Hematopoietic multipotent progenitor cell treated with erythropoietin and hydrocortisone succinate and interleukin-3 and kit ligand, for 15 days (in vitro differentiated cells): Measurements from ENCODE around the gene CLCN3.
"Not testable (repeated sequence)": the region's sequence is repeated elsewhere in the genome, so short reads cannot be mapped to it uniquely, and the experiment has no call there.

Source experiments
- DNase-seq: peaks from one replicate; pipeline ENCODE4 v3.0.0-alpha.2; 2015; ENCODE audit warnings: low spot score

CLCN3 gene

GRCh38 chr4:169618286-169618685, 2.1 kb upstream of the CLCN3 start:
- DNase-seq, result no peak

- no peak for DNase-seq
Measured at GRCh38 chr4:169618986-169619385, 1.4 kb upstream of the CLCN3 start.

- peak; percentile 81 for DNase-seq
Measured at GRCh38 chr4:169619518-169619957, 840 bp upstream of the CLCN3 start.

- peak; percentile 66 for DNase-seq
Measured at GRCh38 chr4:169620880-169621248, 486 bp downstream of the CLCN3 start.

GRCh38 chr4:169621731-169622492, 1.5 kb downstream of the CLCN3 start:
- DNase-seq, result peak; percentile 68

- DNase-seq, result peak; percentile 36
Measured at GRCh38 chr4:169622566-169622965, 2.2 kb downstream of the CLCN3 start.

- DNase-seq, result not testable (repeated sequence)
Measured at GRCh38 chr4:169624012-169624411, 3.6 kb downstream of the CLCN3 start.

- no peak for DNase-seq
Measured at GRCh38 chr4:169625886-169626285, 5.5 kb downstream of the CLCN3 start.

- peak; percentile 95 for DNase-seq
Measured at GRCh38 chr4:169626331-169627282, 6.2 kb downstream of the CLCN3 start.

GRCh38 chr4:169627307-169627706, 6.9 kb downstream of the CLCN3 start:
- peak; percentile 82 for DNase-seq

- DNase-seq, result peak; percentile 30
Measured at GRCh38 chr4:169628579-169628978, 8.2 kb downstream of the CLCN3 start.

- DNase-seq, result no peak
Measured at GRCh38 chr4:169630069-169630468, 9.7 kb downstream of the CLCN3 start.

- DNase-seq, result no peak
Measured at GRCh38 chr4:169632896-169633295, 12.5 kb downstream of the CLCN3 start.

- peak; percentile 27 for DNase-seq
Measured at GRCh38 chr4:169634975-169635374, 14.6 kb downstream of the CLCN3 start.

GRCh38 chr4:169640261-169640870, 20.0 kb downstream of the CLCN3 start:
- DNase-seq, result no peak

- no peak for DNase-seq
Measured at GRCh38 chr4:169644802-169645201, 24.4 kb downstream of the CLCN3 start.

GRCh38 chr4:169645627-169646026, 25.2 kb downstream of the CLCN3 start:
- DNase-seq, result no peak

GRCh38 chr4:169649545-169650226, 29.3 kb downstream of the CLCN3 start:
- peak; percentile 75 for DNase-seq

GRCh38 chr4:169650227-169650936, 30.0 kb downstream of the CLCN3 start:
- peak; percentile 25 for DNase-seq

- no peak for DNase-seq
Measured at GRCh38 chr4:169652535-169652934, 32.2 kb downstream of the CLCN3 start.

GRCh38 chr4:169655401-169655800, 35.0 kb downstream of the CLCN3 start:
- no peak for DNase-seq
